ENCODE results near the gene ARHGAP8. TPM values are rescaled to one million over a fixed set of nuclear protein-coding genes. Genes with fewer than 3 reads are reported as not detected.
A peak's percentile ranks its signal among the peaks of the same experiment; 100 is the strongest.

The ARHGAP8 gene
- polyA plus RNA-seq, 3 donors = 0.03 TPM; not detected in 2

- WGBS (ENCODE audit: insufficient coverage) = no CpG with 5 or more reads among the region's 3 CpGs
- intact Hi-C loops (cut with micrococcal nuclease) = no loop called here
- Mint-ChIP-seq H3K4me3 (no peak overlapping the region), H3K36me3 (no peaks in the 10 kb centered on the region), H3K27me3 (ENCODE audit: low read depth in 3 of 3) (peaks cover 0 to 6% (median 2%) of the 10 kb centered on the region in 3 donors), H3K9me3 (peaks cover 0 to 3% (median 0%) of the 10 kb centered on the region in 7 donors), H3K4me1 (no peaks in the 10 kb centered on the region), H3K27ac (no peak overlapping the region)
- no peak for DNase-seq
- no peaks in the 10 kb centered on the region for H3K27me3 ChIP-seq (ENCODE audit: control insufficient read depth in 2 of 2, insufficient read depth in 2 of 2, low read length in 2 of 2)
- TF ChIP-seq, protein P1, sequence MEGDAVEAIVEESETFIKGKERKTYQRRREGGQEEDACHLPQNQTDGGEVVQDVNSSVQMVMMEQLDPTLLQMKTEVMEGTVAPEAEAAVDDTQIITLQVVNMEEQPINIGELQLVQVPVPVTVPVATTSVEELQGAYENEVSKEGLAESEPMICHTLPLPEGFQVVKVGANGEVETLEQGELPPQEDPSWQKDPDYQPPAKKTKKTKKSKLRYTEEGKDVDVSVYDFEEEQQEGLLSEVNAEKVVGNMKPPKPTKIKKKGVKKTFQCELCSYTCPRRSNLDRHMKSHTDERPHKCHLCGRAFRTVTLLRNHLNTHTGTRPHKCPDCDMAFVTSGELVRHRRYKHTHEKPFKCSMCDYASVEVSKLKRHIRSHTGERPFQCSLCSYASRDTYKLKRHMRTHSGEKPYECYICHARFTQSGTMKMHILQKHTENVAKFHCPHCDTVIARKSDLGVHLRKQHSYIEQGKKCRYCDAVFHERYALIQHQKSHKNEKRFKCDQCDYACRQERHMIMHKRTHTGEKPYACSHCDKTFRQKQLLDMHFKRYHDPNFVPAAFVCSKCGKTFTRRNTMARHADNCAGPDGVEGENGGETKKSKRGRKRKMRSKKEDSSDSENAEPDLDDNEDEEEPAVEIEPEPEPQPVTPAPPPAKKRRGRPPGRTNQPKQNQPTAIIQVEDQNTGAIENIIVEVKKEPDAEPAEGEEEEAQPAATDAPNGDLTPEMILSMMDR (IDR thresholded peaks at IDR 0.05) = no peak
- H2AFZ ChIP-seq (ENCODE audit: insufficient read depth, low read depth, low read length, poor library complexity, severe bottlenecking) = no peak overlapping the region
- no peaks in the 10 kb centered on the region for H3K4me1 ChIP-seq (ENCODE audit: control insufficient read depth in 1 of 2, insufficient read depth in 2 of 2, low read length in 2 of 2)
- no peaks in the 10 kb centered on the region for H4K20me1 ChIP-seq (ENCODE audit: insufficient read depth, low read length)
- no peak overlapping the region for H3K4me2 ChIP-seq (replicated peaks; ENCODE audit: extremely low read depth, low read length, poor library complexity, severe bottlenecking)
- no peak overlapping the region for H3K27ac ChIP-seq (ENCODE audit: low read depth in 1 of 2, low read length in 2 of 2)
- no peaks in the 10 kb centered on the region for H3K79me2 ChIP-seq (ENCODE audit: insufficient read depth, low read length)
- no peak overlapping the region for H3K4me3 ChIP-seq (replicated peaks in 1 of 3; ENCODE audit: low read depth in 2 of 3, low read length in 3 of 3)
- no peaks in the 10 kb centered on the region for H3K36me3 ChIP-seq (replicated peaks in 1 of 2; ENCODE audit: control insufficient read depth in 1 of 2, insufficient read depth in 2 of 2, low read length in 2 of 2)
- H3K9me3 ChIP-seq (replicated peaks in 1 of 2; ENCODE audit: control insufficient read depth in 1 of 2, insufficient read depth in 1 of 2, low read length in 2 of 2) = no peaks in the 10 kb centered on the region
- no peak overlapping the region for H3K9ac ChIP-seq (ENCODE audit: insufficient read depth, low read length, poor library complexity, severe bottlenecking)
Measured at GRCh38 chr22:44787832-44788231, 35.5 kb downstream of the ARHGAP8 start.

GRCh38 chr22:44793106-44793505, 40.7 kb downstream of the ARHGAP8 start:
- Histone ChIP-seq H3K27me3 (ENCODE audit: control insufficient read depth in 2 of 2, insufficient read depth in 2 of 2, low read length in 2 of 2) (no peaks in the 10 kb centered on the region), H3K36me3 (replicated peaks in 1 of 2; ENCODE audit: control insufficient read depth in 1 of 2, insufficient read depth in 2 of 2, low read length in 2 of 2) (no peaks in the 10 kb centered on the region), H3K4me2 (replicated peaks; ENCODE audit: extremely low read depth, low read length, poor library complexity, severe bottlenecking) (no peak overlapping the region), H3K9me3 (replicated peaks in 1 of 2; ENCODE audit: control insufficient read depth in 1 of 2, insufficient read depth in 1 of 2, low read length in 2 of 2) (no peaks in the 10 kb centered on the region), H4K20me1 (ENCODE audit: insufficient read depth, low read length) (no peaks in the 10 kb centered on the region), H3K79me2 (ENCODE audit: insufficient read depth, low read length) (no peaks in the 10 kb centered on the region), H3K27ac (ENCODE audit: low read depth in 1 of 2, low read length in 2 of 2) (no peak overlapping the region), H3K9ac (ENCODE audit: insufficient read depth, low read length, poor library complexity, severe bottlenecking) (no peak overlapping the region), H2AFZ (ENCODE audit: insufficient read depth, low read depth, low read length, poor library complexity, severe bottlenecking) (no peak overlapping the region), H3K4me3 (replicated peaks in 1 of 3; ENCODE audit: low read depth in 2 of 3, low read length in 3 of 3) (no peak overlapping the region), H3K4me1 (ENCODE audit: control insufficient read depth in 1 of 2, insufficient read depth in 2 of 2, low read length in 2 of 2) (no peaks in the 10 kb centered on the region)
- Mint-ChIP-seq H3K36me3 (no peaks in the 10 kb centered on the region), H3K9me3 (peaks cover 0 to 3% (median 0%) of the 10 kb centered on the region in 7 donors), H3K4me1 (no peaks in the 10 kb centered on the region), H3K27ac (peak overlapping the region in 2 of 7 donors; percentile 26 to 52), H3K4me3 (no peak overlapping the region), H3K27me3 (ENCODE audit: low read depth in 3 of 3) (peaks cover 3 to 4% (median 3%) of the 10 kb centered on the region in 3 donors)
- intact Hi-C loops (cut with micrococcal nuclease) = no loop called here
- DNase-seq = no peak
- TF ChIP-seq, protein P1 (IDR thresholded peaks at IDR 0.05) = no peak
- WGBS (ENCODE audit: insufficient coverage) = 96% methylated on average over 8 of the region's 10 CpGs

Data from CD14-positive monocyte (primary cell).